ENCODE measurements around the gene DICER1.

DNA sequence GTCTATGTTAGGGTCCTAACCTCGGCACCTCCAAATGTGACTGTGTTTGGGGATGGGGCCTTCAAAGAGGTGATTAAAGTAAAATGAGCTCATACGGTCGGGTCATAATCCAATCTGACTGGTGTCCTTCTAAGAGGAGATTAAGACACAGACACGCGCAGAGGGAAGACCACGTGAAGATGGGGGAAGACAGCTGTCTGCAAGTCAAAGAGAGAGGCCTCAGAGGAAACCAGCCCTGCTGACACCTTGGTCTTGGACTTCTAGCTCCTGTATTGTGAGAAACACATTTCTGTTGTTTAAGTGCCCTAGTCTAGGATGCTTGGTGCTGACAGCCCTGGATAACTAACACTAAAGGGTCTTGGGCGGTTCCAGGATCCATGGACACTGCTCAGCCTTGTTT, 109.6 kb downstream of the DICER1 start:
- TF ChIP-seq, protein P1, sequence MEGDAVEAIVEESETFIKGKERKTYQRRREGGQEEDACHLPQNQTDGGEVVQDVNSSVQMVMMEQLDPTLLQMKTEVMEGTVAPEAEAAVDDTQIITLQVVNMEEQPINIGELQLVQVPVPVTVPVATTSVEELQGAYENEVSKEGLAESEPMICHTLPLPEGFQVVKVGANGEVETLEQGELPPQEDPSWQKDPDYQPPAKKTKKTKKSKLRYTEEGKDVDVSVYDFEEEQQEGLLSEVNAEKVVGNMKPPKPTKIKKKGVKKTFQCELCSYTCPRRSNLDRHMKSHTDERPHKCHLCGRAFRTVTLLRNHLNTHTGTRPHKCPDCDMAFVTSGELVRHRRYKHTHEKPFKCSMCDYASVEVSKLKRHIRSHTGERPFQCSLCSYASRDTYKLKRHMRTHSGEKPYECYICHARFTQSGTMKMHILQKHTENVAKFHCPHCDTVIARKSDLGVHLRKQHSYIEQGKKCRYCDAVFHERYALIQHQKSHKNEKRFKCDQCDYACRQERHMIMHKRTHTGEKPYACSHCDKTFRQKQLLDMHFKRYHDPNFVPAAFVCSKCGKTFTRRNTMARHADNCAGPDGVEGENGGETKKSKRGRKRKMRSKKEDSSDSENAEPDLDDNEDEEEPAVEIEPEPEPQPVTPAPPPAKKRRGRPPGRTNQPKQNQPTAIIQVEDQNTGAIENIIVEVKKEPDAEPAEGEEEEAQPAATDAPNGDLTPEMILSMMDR (IDR thresholded peaks at IDR 0.05), result no peak
- no peak for TF ChIP-seq EP300 (IDR thresholded peaks at IDR 0.05)
